HEK293T (cell line): Measurements from ENCODE around the gene FAM3C.

ENCODE experiments used
- FOXK2 ChIP-seq: fragments of 450-650 bp; IDR thresholded peaks from 2 replicates; pipeline ENCODE4 v1.6.1; 2016; ENCODE audit warnings: mild to moderate bottlenecking
- HDGF ChIP-seq: fragments of 450-650 bp; IDR thresholded peaks from 2 replicates; pipeline ENCODE4 v1.6.1; 2017; ENCODE audit warnings: antibody characterized with exemption, borderline replicate concordance
- SP1 ChIP-seq: fragments of 450-650 bp; IDR thresholded peaks from 2 replicates; pipeline ENCODE4 v1.6.1; 2017

DNA sequence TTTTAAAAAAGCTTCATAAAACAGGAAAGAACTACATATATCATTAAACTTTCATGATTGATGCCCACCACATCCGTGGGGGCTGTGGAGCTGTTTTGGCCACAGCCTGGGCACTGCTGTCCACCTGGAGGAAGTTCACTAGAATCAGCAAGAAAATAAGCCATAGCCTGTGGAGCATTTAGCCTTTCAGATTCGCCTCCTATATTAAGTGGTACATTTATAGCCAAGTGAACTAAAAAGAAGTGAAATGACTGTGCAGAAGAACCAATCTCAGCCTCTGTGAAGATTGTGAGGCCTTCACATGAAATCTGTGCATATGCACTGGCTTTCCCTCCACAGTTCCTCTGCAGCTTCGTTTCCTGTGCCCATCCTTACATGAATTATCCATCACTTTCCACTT lies 43.8 kb downstream of the FAM3C start:
- no peak for TF ChIP-seq FOXK2
- no peak for TF ChIP-seq HDGF
- no peak for TF ChIP-seq SP1
